OCI-LY3 (cell line): Measurements from ENCODE around the gene CARD14.
"Not testable (repeated sequence)": the region's sequence is repeated elsewhere in the genome, so short reads cannot be mapped to it uniquely, and the experiment has no call there.

ENCODE experiments used
- EZH2phosphoT487 ChIP-seq: fragments of 200-600 bp; shearing (Covaris generic); IDR thresholded peaks from 2 replicates; pipeline ENCODE4 v1.6.1; 2018; ENCODE audit warnings: antibody characterized with exemption, mixed run types, low read depth
- TF ChIP-seq, protein P1 (sequence below): fragments of 200-600, 300-600 bp; sonication (generic); IDR thresholded peaks from 2 replicates; pipeline ENCODE4 v1.5.1; 2014; ENCODE audit warnings: antibody characterized with exemption, low read length, low read depth

DNA sequence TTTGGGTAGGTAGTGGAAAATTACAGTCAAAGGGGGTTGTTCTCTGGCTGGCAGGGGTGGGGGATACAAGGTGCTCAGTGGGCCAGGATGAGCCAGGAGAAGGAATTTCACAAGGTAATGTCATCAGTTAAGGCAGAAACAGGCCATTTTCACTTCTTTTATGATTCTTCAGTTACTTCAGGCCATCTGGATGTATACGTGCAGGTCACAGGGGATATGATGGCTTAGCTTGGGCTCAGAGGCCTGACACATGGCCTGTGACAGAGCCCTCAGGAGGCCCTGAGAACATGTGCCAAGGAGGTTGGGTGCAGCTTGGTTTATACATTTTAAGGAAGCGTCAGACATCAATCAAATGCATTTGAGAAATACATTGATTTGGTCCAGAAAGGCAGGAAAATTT lies 88.5 kb downstream of the CARD14 start:
- TF ChIP-seq, protein P1, sequence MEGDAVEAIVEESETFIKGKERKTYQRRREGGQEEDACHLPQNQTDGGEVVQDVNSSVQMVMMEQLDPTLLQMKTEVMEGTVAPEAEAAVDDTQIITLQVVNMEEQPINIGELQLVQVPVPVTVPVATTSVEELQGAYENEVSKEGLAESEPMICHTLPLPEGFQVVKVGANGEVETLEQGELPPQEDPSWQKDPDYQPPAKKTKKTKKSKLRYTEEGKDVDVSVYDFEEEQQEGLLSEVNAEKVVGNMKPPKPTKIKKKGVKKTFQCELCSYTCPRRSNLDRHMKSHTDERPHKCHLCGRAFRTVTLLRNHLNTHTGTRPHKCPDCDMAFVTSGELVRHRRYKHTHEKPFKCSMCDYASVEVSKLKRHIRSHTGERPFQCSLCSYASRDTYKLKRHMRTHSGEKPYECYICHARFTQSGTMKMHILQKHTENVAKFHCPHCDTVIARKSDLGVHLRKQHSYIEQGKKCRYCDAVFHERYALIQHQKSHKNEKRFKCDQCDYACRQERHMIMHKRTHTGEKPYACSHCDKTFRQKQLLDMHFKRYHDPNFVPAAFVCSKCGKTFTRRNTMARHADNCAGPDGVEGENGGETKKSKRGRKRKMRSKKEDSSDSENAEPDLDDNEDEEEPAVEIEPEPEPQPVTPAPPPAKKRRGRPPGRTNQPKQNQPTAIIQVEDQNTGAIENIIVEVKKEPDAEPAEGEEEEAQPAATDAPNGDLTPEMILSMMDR, result not testable (repeated sequence)
- not testable (repeated sequence) for TF ChIP-seq EZH2phosphoT487
